ENCODE data around the gene METAP2.
"Not testable (repeated sequence)": the region's sequence is repeated elsewhere in the genome, so short reads cannot be mapped to it uniquely, and the experiment has no call there.

METAP2 gene

DNA sequence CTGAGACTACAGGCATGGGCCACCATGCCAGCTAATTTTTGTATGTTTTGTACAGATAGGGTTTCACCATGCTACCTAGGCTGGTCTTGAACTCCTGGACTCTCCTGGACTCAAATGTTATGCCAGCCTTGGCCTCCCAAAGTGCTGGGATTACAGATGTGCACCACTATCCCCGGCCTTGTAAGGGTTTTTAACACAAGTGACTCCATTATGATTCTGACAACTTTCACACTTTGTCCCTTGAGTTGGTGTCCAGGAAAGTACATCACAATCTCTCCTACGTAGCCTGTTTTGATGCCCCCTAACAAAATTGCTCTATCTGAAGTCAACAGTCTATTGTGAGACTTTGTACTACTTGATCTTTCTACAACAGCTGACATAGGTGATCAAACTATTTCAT lies 11.4 kb upstream of the METAP2 start:
- no peak for DNase-seq (ENCODE audit: low read depth)

- no peak for DNase-seq (ENCODE audit: low read depth)
These were observed 10.9 kb upstream of the METAP2 start for GRCh38 chr12:95463050-95463449.

GRCh38 chr12:95463776-95464175 lies 10.2 kb upstream of the METAP2 start:
- DNase-seq (ENCODE audit: low read depth), result not testable (repeated sequence)

- DNase-seq (ENCODE audit: low read depth), result no peak
These were observed 8.7 kb upstream of the METAP2 start for GRCh38 chr12:95465275-95465674.

DNA sequence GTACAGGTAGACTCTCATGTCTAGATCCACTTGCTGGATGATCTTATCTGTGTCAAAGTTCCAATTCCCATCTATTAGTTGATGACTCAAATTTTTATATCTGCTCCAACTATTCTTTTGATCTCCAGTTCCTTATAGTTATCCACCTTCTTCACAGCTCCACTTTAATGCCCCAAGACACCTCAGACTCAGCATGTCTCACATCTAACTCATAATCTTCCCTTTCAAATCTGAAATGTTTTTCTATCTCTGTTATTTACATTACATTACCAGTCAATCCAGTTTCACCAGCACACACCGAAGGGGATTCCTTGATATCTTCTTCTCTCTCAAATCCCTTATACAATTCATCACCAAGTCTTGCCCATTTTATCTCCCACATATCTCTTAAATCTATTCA lies 3.7 kb upstream of the METAP2 start:
- no peak for DNase-seq (ENCODE audit: low read depth)

DNA sequence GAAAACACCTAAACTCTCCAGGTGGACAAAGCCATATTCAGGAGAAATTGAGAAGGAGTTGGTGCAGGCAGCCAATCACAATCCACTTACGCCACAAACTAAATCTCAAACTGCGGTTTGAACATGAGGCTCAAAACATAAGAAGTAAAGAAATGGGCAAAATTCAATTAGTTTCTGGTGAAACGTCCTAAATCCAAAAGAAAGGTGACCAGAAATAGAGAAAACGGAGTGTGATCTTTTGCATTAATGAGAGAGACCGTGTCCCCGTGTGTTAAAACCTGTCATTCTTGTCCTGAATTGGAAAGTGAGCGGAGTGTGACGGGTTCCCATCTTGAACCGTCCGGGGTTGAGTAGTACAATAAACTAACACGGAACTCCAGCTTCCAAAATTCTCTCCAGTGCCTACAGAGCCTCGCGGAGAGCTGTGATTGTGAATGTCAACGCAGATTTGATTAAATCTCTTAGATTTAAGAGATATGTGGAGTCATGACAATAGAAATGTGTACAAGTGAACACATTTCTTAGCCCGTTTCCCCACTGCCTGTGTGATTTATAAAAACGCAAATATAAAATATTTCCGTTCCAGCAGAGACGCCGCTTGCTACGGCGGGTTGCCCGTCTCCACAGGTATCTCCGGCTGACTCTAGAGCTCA lies 595 bp upstream of the METAP2 start:
- DNase-seq (ENCODE audit: low read depth), result peak; percentile 32

DNA sequence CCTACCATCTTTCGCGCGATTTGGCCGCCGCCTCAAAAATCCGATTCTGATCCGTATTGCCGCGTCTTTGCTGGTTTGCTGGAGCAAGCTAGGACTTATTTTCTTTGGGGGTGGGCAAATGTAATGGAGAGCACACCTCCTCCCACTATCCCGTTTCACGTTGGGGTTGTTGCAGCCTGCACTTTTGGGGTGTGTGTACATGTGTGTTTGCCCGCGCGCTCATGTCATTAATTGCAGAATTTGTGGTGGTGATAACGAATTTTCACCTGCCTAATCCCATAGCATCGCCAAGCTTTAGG lies 657 bp downstream of the METAP2 start:
- no peak for DNase-seq (ENCODE audit: low read depth)

DNA sequence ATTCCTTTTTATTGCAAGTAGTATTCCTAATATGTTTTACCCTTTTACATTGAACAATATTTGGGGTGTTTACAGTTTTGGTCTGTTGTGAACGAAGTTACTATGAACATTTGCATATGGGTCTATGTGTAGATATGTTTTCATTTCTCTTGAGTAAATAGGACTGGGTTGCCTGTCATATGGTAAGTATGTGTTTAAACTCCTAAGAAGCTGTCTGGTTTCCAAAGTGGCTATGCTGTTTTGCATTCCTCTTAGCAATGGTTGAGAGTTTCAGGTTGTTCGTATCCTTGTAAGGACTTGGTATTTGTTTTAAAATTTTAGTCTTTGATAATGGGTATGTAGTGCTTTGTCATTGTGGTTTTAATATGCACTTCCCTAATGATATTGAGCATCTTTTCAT lies 6.3 kb downstream of the METAP2 start:
- no peak for DNase-seq (ENCODE audit: low read depth)

GRCh38 chr12:95481072-95481471 lies 7.1 kb downstream of the METAP2 start:
- DNase-seq (ENCODE audit: low read depth), result no peak

DNA sequence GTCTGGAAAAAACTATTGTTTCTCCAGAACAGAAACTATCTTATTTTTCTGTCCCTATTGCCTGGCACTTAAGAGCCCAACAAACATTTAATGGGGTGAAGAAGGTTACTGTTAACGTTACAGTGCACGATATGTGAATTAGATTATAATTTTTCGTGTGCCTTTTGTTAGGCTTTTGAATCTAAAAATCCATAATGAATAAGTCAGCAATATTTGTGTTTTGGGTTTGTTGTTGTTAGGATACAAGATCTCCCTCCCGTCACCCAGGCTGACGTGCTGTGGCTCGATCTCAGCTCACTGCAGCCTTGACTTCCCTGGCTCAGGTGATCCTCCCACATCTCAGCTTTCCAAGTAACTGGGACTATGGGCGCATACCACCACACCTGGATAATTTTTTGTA lies 7.9 kb downstream of the METAP2 start:
- no peak for DNase-seq (ENCODE audit: low read depth)

DNA sequence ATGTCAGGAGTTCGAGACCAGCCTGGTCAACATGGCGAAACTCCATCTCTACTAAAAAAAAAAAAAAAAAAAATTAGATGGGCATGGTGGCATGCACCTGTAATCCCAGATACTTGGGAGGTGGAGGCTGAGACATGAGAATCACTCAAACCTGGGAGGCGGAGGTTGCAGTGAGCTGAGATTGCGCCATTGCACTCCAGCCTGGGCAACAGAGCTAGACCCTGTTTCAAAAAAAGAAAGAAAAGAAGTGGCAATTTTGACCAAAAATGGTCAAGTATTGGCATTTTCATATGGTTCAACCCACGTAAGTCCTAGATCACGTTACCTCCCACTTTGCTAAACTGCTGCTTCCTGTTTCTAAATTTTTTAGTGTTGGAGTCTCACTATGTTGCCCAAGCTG lies 8.6 kb downstream of the METAP2 start:
- not testable (repeated sequence) for DNase-seq (ENCODE audit: low read depth)

- DNase-seq (ENCODE audit: low read depth), result no peak
These were observed 10.6 kb downstream of the METAP2 start for GRCh38 chr12:95484524-95484923.

GRCh38 chr12:95487024-95487423 lies 13.1 kb downstream of the METAP2 start:
- DNase-seq (ENCODE audit: low read depth), result no peak

- no peak for DNase-seq (ENCODE audit: low read depth)
These were observed 18.5 kb downstream of the METAP2 start for GRCh38 chr12:95492462-95492861.

- no peak for DNase-seq (ENCODE audit: low read depth)
These were observed 20.9 kb downstream of the METAP2 start for GRCh38 chr12:95494888-95495287.

DNA sequence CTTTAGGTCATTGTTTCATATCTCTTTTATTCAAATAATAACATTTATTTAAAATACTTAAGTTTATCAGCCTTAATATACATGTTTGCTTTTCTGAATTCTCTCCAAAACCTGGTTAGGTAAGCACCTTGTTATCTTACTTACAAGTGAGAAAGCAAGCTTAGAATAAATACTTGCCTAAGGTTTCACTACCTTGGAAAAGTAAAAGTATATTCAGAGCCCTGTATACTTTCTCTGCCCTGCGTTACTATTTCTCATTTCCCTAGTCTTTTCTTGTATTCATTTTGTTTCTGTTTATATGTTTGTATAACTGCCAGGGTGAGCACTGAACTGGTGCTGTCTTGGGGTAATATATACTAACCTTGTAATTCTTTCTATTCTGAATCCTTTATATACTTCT lies 21.5 kb downstream of the METAP2 start:
- DNase-seq (ENCODE audit: low read depth), result no peak

DNA sequence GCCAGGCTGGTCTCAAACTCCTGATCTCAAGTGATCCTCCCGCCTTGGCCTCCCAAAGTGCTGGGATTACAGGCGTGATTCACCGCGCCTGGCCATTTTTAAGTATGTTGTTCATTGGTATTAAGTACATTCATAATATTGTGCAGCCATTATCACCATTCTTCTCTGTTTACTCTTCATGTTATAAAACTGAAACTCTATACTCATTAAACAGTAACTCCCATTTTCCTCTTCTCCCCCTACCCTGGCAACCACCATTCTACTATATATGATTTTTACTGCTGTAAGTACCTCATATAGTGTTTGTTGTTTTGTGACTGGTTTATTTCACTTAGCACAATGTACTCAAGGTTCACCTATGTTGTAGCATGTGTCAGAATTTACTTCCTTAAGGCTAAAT lies 23.1 kb downstream of the METAP2 start:
- no peak for DNase-seq (ENCODE audit: low read depth)

DNA sequence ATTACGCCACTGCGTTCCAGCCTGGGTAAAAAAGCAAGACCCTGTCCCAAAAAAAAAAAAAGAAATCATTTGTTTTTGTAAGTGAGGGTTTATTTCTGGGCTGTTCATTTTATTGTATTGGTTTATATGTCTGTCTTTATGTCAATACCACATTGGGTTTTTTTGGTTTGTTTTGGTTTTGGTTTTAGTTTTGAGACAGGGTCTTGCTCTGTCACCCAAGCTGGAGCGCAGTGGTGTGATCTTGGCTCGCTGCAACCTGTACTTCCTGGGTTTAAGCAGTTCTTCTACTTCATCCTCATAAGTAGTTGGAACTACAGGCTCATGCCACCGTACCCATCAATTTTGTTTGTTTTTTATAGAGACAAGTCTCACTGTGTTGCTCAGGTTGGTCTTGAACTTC lies 25.0 kb downstream of the METAP2 start:
- no peak for DNase-seq (ENCODE audit: low read depth)

DNA sequence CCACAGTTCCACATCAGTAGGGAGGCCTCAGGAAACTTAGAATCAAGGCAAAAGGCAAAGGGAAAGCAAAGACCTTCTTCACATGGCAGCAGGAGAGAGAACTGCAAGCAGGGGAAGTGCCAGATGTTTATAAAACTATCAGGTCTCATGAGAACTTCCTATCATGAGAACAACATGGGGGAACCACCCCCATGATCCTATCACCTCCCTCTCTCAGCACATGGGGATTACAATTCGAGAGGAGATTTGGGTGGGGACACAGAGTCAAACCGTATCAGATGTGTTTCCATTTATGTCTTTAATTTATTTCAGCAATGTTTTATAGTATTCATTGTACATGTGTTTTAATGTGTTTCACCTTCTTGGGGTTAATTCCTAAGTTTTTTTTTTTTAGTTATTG lies 25.8 kb downstream of the METAP2 start:
- DNase-seq (ENCODE audit: low read depth), result no peak

DNA sequence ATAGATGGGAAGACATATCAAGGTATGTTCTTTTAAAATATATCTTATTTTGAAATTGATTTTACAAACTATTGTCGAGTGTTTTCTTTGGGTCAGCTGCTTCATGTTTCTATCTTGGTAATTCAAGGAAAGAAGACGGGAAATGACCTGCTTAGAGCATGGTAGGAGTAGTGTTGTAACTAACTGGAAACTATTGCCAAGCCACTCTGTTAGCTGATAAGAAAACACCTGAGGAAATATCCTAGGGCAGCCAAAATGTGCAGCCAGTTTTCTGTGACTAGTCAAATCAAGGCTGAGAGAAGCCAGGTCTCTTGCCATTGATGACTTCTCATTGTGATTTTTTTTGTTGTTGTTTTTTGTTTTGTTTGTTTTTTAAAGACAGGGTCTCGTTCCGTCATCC lies 30.2 kb downstream of the METAP2 start:
- no peak for DNase-seq (ENCODE audit: low read depth)

- DNase-seq (ENCODE audit: low read depth), result no peak
These were observed 31.1 kb downstream of the METAP2 start for GRCh38 chr12:95505039-95505438.

GRCh38 chr12:95506707-95507523 lies 33.0 kb downstream of the METAP2 start:
- no peak for DNase-seq (ENCODE audit: low read depth)

DNA sequence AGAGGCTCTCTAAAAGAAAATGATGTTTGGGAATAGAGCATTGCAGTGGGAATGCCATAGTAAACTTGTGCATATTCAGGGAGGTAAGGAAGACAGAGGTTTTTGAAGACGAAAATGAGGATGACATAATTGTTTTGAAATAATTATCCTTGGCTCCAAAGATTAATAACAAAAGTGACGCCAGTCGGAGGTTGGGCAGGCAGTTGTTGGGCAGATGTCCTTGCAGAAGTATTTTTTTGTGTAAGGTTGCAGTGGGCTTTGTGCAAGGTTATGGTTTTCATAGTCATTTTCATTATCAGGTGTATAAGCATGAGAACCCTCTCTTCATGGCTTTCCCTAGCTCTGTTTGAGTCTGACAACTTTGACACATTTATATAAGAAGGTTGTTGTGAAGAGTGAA lies 35.3 kb downstream of the METAP2 start:
- DNase-seq (ENCODE audit: low read depth), result no peak

GRCh38 chr12:95511977-95512376 lies 38.0 kb downstream of the METAP2 start:
- no peak for DNase-seq (ENCODE audit: low read depth)
